Activated CD8-positive, alpha-beta memory T cell treated with anti-CD3 and anti-CD28 coated beads, Interleukin-2, amount 50 U/mL, for 4 hours (primary cell): ENCODE results near the gene HYDIN.

Source experiments
- DNase-seq: peaks from one replicate; pipeline ENCODE4 v3.0.0-alpha.2; 2020

HYDIN gene

GRCh38 chr16:70784692-70785555 is 445.6 kb downstream of the HYDIN start:
- DNase-seq: no peak

DNA sequence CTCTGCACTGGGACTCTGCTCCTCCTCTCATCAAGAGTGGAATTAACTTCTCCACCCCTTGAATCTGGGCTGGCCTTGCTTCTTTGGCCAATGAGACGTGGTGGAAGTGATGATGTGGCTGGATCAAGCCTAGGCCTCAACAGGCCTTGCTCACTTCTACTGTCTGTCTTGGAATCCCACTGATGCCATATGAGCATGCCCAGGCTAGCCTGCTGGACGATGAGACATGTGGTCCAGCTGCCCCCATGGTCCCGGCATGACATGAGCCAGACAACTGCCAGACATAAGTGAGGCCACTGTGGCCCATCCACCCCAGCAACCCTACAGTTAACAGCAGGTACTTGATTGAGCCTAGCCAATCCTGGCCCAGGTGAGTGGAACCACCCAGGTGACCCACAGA is 448.3 kb downstream of the HYDIN start:
- no peak for DNase-seq

DNA sequence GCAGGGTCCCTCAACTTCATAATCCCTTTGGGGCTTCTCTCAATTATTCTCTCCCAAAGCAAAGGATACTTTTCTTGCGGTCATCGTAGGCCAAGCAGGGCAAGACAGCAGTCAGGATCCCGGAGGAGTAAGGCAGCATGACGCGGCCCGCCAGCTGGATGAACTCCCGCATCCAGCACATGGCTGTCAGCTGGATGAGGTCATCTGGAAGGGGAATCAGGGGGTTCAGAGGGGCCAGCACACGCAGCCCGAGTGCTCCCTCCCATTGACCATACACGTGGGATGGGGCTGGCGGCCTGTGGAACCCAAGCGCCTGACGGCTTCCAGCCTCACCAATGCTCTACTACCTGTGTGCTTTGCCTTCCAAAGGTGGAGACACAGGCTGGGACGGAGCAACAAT is 448.7 kb downstream of the HYDIN start:
- DNase-seq: no peak

- no peak for DNase-seq
Measured at GRCh38 chr16:70780546-70780945, 450.0 kb downstream of the HYDIN start.

DNA sequence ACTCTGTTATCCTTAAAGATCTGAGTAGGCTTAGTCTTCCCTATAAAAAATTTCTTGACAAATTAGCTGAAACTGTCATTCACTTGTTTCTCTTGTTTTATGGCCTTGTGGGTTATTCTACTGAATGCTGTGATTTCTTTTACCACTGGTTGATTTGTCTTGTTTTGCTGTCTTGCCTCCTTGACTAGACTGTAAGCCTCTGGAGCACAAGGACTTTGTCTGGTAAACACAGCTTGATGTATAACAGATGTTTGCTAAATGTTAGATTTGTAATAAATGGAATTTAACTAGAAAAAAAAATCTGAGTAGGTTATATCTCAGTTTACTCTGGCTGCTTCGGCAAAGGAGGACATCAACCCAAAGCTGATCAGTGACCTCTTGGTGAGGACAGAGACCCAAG is 451.2 kb downstream of the HYDIN start:
- no peak for DNase-seq

DNA sequence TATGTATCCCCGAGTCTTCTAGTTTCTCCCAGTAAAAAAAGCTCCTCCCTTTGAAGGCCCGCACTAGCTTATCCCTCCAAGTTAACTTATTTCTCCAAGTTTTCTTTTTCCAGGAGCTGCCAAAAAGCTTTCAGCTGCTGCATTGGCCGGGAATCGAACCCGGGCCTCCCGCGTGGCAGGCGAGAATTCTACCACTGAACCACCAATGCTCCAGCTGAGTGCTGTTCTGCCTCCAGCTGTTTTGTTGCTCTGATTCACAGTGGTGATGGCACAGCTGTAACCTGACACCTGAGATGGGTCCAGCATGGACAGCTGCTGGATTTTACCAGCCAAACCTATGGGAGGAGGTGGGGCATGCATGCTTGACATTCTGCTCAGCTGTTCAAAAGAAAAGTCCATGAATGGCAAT is 451.6 kb downstream of the HYDIN start:
- no peak for DNase-seq

GRCh38 chr16:70777973-70778406 is 452.5 kb downstream of the HYDIN start:
- no peak for DNase-seq

- DNase-seq: no peak
Measured at GRCh38 chr16:70777496-70777895, 453.0 kb downstream of the HYDIN start.

DNA sequence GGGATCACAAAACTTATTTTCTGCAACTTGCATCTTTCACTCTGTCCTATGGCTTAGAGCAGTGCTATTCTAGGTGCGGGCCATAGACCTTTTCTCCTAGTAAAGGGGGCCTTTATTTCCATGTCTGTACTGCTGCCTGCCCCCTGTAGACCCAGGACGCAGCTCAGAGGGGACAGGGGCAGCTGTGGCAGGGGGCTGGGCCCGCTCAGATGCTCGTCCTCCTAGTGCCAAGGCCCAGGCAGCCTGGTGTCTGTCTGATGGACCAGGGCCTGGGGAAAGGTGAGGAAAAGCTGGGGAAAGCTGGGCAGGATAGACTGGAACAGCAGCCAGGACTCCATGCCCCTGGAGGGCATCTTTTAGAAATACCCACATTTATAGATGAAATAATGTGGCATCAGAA is 455.1 kb downstream of the HYDIN start:
- no peak for DNase-seq

DNA sequence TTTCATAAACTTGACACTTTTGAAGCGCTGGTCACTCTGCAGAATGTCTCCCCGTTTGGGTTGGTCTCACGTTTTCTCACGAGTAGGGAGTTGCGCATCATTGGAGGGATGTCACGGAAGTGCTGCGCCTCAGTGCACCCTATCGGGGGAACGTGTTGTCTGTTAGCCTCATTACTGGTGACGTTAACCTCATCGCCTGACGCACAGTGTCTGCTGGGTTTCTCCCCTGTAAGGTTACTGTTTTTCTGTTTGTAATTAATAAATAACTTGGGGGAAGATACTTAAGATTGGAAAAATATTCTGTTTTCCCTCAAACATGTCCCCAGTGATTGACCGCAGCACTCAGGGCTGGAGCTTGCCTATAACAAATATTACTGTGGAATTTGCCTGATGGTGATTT is 456.3 kb downstream of the HYDIN start:
- no peak for DNase-seq

GRCh38 chr16:70772493-70772892 is 458.0 kb downstream of the HYDIN start:
- no peak for DNase-seq

GRCh38 chr16:70770626-70771552 is 459.6 kb downstream of the HYDIN start:
- DNase-seq: peak; percentile 60

GRCh38 chr16:70770291-70770625 is 460.3 kb downstream of the HYDIN start:
- DNase-seq: no peak

DNA sequence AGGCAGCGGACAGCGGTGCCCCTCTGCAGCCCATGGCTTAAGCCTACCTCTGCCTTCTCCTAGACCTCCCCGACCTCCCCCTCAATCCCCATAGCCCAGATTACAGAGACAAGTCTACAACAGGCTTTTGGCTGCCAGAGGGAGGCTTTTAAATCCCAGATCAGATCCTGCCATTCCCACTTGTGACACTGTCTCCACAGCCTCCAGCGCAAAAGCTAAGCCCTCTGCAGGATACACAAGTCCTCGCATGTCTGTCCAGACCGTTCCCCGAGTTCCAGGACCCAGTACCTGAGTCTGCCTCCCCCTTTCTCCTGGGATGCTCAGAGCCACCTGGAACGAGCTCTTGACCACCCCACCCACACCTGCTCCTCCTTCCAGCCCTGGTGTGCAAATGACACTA is 460.8 kb downstream of the HYDIN start:
- DNase-seq: no peak

DNA sequence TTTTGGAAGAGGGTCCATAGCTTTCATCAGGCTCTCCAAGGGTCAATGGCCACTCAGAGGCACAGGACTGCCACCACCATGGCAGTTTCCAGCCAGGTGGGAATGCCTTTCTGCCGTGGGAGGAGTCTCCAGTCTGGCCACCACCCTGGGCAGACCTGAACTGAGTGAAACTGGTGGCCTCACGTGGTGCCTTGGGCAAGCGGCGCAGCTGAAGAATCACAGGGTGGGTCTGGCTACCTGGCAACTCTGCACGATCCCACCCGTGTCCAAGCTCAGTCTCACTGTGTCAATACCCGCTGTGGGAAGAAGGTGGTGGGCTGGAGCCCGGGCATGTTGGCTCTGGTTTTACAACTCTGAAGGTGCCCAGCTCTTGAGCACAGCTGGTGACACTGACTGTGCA is 461.4 kb downstream of the HYDIN start:
- no peak for DNase-seq

DNA sequence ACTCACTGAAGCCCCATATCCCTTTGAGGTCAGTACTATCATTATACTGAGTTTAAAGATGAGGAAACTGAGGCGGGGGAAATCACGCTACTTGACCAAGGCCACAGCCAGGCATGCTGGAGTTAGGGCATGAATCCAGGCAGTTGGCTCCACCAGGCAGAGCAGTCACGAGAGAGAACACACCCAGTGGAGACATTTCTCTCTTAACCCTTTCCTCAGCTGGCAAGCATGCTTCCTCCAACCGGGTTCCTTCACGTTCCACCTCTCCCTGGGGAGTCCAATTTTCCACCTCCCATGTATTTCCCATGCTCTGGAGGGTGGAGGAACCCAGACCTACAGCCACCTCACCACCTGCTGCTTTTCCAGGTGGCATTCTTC is 462.3 kb downstream of the HYDIN start:
- no peak for DNase-seq

DNA sequence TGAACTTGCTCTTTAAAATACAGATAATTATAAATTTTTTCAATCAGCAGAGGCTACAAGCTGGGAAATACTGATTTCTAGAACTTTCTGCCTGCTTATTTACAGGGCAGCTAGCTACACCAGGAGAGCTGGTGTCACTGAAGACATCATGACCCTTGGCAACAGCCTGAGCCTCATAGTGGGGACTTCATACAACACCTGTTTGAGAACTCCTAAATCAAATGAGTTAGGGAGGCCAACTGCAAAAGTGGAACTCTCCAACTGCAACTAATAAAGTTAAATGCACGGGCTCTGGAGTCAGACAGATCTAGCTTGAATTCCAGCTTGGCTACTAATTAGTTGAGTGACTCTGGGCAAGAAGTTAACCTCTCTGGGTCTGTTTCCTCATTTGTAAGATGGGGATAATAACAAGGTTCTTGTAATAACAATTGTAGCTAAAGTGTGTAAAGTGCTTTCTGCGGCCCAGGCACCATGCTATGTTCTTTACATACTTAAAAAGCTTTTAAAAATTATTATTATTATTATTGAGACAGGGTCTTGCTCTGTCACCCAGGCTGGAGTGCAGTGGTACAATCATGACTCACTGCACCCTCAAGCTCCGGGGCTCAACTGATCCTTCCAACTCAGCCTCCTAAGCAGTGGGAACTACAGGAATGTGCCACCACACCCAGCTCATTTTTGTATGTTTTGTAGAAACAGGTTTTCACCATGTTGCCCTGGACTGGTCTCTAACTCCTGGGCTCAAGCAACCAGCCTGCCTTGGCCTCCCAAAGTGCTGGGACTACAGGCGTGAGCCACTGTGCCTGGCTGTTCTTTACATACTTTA is 462.9 kb downstream of the HYDIN start:
- DNase-seq: no peak

DNA sequence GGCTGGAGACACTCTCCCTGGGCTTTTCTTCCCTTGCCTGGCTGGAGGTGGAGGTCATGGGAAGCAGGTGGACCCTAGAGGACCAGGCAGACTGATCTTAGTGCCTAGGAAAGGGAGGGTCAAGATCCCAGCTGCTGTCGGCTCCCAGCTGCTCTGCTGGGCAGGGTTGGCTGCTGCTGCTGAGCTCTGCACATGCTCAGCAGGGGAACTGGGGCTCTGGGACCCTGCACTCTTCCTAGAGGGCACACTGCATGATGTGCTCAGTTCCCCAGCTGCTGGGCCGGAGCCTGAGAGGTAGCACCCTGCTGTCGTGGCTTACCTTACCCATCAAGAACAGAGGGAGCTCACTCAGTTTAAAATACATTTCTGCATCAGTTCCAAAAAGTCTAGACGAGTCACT is 463.9 kb downstream of the HYDIN start:
- no peak for DNase-seq

GRCh38 chr16:70766176-70766575 is 464.3 kb downstream of the HYDIN start:
- no peak for DNase-seq

DNA sequence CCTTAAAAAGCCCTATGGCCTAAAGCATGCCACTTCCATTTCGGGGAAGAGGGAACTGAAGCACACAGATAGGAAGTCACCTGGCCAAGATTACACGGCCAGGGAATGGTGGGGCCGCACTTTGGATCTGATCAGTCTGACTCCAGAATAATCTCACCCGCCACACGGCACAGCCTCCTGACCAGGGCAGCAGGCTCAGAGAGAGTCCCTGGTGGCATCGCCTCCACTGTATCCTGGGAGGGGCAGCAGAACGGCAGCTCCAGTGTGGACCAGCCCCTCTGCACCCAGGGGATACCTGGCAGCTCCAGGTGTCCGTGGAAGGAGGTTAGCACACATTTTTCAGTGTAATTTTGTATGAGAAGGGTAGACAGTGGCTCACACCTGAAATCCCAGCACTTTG is 465.0 kb downstream of the HYDIN start:
- DNase-seq: no peak

DNA sequence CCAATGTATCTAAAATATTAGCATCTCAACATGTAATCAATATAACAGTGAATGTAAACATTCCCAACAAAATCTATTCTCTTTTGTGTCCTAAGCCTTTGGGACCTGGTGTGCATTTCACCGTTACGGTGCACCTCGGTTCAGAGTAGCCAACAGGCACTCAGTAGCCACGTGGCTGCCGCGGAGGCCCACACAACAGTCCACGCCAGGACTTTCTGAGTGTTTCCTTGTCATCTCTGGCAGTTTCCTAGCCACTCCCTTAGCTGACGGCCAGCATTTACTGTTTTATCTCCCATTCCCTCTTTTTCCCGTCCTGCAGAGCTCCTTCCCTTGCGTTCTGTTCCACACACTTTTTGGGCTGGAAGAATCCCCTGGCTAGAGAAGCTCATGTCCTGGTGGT is 465.9 kb downstream of the HYDIN start:
- no peak for DNase-seq

DNA sequence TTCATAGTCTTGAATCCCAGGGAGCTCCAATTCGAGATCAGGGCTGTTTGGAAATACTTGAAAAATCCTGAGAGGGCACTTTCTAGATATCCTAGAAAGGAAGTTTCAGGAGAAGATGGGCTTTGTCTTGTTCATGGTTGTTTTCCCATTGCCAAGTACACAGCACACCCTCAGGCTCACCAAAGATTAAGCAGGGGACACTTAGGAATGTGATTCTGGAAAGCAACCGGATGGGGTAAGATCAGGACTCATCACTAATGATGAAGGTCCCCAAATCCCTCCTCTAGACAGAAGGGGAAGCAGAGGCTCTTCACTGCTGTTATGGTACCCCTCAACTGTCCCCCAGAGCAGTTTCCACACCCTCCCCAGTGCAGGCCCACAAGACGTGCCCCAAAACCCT is 470.3 kb downstream of the HYDIN start:
- no peak for DNase-seq

GRCh38 chr16:70759666-70760065 is 470.9 kb downstream of the HYDIN start:
- no peak for DNase-seq
